Glutamatergic neuron (in vitro differentiated cells): Measurements from ENCODE around the gene PRKCG. TPM values are rescaled to one million over a fixed set of nuclear protein-coding genes. Genes with fewer than 3 reads are reported as not detected.

ENCODE experiments used
- DNase-seq: peaks from one replicate; pipeline ENCODE4 v3.0.0; 2022
- H3K27ac Mint-ChIP-seq: one replicate; pipeline ENCODE4 v1.8.0; 2020; ENCODE audit warnings: mild to moderate bottlenecking, mixed read lengths, inconsistent platforms; ENCODE audit not compliant: unreplicated experiment
- H3K27me3 Mint-ChIP-seq: one replicate; pipeline ENCODE4 v1.8.0; 2020; ENCODE audit warnings: mild to moderate bottlenecking, moderate library complexity, mixed read lengths, inconsistent platforms; ENCODE audit not compliant: unreplicated experiment
- H3K36me3 Mint-ChIP-seq: one replicate; pipeline ENCODE4 v1.8.0; 2020; ENCODE audit warnings: mild to moderate bottlenecking, mixed read lengths, inconsistent platforms; ENCODE audit not compliant: unreplicated experiment
- H3K4me1 Mint-ChIP-seq: one replicate; pipeline ENCODE4 v1.8.0; 2020; ENCODE audit warnings: mild to moderate bottlenecking, low read depth, mixed read lengths, inconsistent platforms; ENCODE audit not compliant: unreplicated experiment
- H3K4me3 Mint-ChIP-seq: one replicate; pipeline ENCODE4 v1.8.0; 2020; ENCODE audit warnings: mild to moderate bottlenecking, mixed read lengths, inconsistent platforms; ENCODE audit not compliant: unreplicated experiment
- H3K9me3 Mint-ChIP-seq: one replicate; pipeline ENCODE4 v1.8.0; 2020; ENCODE audit warnings: mild to moderate bottlenecking, moderate library complexity, mixed read lengths, inconsistent platforms; ENCODE audit not compliant: unreplicated experiment
- CTCF ChIP-seq: fragments of 200-600 bp; sonication (generic); IDR thresholded peaks from one replicate; pipeline ENCODE4 v1.5.0; 2021; ENCODE audit not compliant: partially characterized antibody, unreplicated experiment
- total RNA-seq: library from RNA; stranded (reverse); fragmentation: NEBNext Ultra II Directional; extraction: Animal tissue kit (Norgen Biotek cat#: 25700); gene quantifications from one replicate; pipeline ENCODE4 v1.2.1, GENCODE V29; 2021; ENCODE audit not compliant: unreplicated experiment

PRKCG gene
- total RNA-seq, 1 donor from 2014 or later = 33.1 TPM

- H3K27me3 Mint-ChIP-seq = peaks cover 2% of the 10 kb centered on the region
- no peak for DNase-seq
- H3K9me3 Mint-ChIP-seq = peaks cover 2% of the 10 kb centered on the region
- H3K36me3 Mint-ChIP-seq = no peaks in the 10 kb centered on the region
- H3K4me3 Mint-ChIP-seq = no peak overlapping the region
- H3K4me1 Mint-ChIP-seq = peaks cover 7% of the 10 kb centered on the region
- H3K27ac Mint-ChIP-seq = no peak overlapping the region
- TF ChIP-seq CTCF = no peak
These were observed 18.3 kb downstream of the PRKCG start for GRCh38 chr19:53900191-53900860.

- Mint-ChIP-seq H3K4me3 (no peak overlapping the region), H3K27me3 (peaks cover 9% of the 10 kb centered on the region), H3K9me3 (peaks cover 5% of the 10 kb centered on the region), H3K36me3 (no peaks in the 10 kb centered on the region), H3K27ac (no peak overlapping the region), H3K4me1 (peaks cover 13% of the 10 kb centered on the region)
- no peak for DNase-seq
- TF ChIP-seq CTCF = no peak
These were observed 21.2 kb downstream of the PRKCG start for GRCh38 chr19:53903055-53903680.

GRCh38 chr19:53904909-53905308 is 22.9 kb downstream of the PRKCG start:
- DNase-seq = no peak
- Mint-ChIP-seq H3K27me3 (peaks cover 11% of the 10 kb centered on the region), H3K36me3 (no peaks in the 10 kb centered on the region), H3K27ac (no peak overlapping the region), H3K4me3 (no peak overlapping the region), H3K4me1 (peaks cover 13% of the 10 kb centered on the region), H3K9me3 (peaks cover 10% of the 10 kb centered on the region)
- TF ChIP-seq CTCF = no peak

GRCh38 chr19:53905787-53906186 is 23.8 kb downstream of the PRKCG start:
- Mint-ChIP-seq H3K9me3 (peaks cover 15% of the 10 kb centered on the region), H3K27me3 (peaks cover 16% of the 10 kb centered on the region), H3K4me1 (peaks cover 19% of the 10 kb centered on the region), H3K4me3 (peak overlapping the region; percentile 57), H3K27ac (peak overlapping the region; percentile 8), H3K36me3 (no peaks in the 10 kb centered on the region)
- DNase-seq = no peak
- no peak for TF ChIP-seq CTCF
